ENCODE measurements around the gene KIF23. TPM values are rescaled to one million over a fixed set of nuclear protein-coding genes. Genes with fewer than 3 reads are reported as not detected.

KIF23 gene
- under 1 TPM in 2 of 4 donors, not detected in 2; 0.47 to 0.81 TPM for total RNA-seq

GRCh38 chr15:69413822-69414700 is at the start of gene KIF23:
TSS of gene KIF23 (plus strand) at chr15:69414349. CDS start at chr15:69414466, 117 bp downstream.
- no peak for TF ChIP-seq CTCF (IDR thresholded peaks at IDR 0.05 in 4 of 5, conservative IDR thresholded peaks at IDR 0.05 in 1 of 5)
- intact Hi-C loops (cut with DNase I; ENCODE audit: low total_unique reads), result loop anchor here (1.0 kb wide), 1 partner anchor 254 kb away; the partner anchor contains the start of gene GLCE
- Histone ChIP-seq H3K4me3 (peak within 1 kb of the TSS; percentile 69 to 91 (median 80)), H3K4me1 (peaks cover 9 to 10% of the 10 kb centered on the region in 2 donors), H3K27me3 (peaks cover 0 to 8% (median 2%) of the 10 kb centered on the region in 3 donors), H3K36me3 (no peaks in the 10 kb centered on the region), H3K9me3 (no peaks in the 10 kb centered on the region), H3K27ac (no peak within 1 kb of the TSS)
- in situ Hi-C loops (cut with MboI; ENCODE audit: low sequenced_read_pairs in 4 of 4), result no loop called here
- ATAC-seq (peak; percentile 95 to 97), DNase-seq (peak; percentile 74 to 83)

- no peaks in the 10 kb centered on the region for H3K9me3 ChIP-seq
- DNase-seq, result no peak
- H3K27me3 ChIP-seq, result no peaks in the 10 kb centered on the region
- H3K4me1 ChIP-seq, result no peaks in the 10 kb centered on the region
- TF ChIP-seq POLR2A (IDR thresholded peaks at IDR 0.05) (no peak), CTCF (IDR thresholded peaks at IDR 0.05 in 4 of 5, conservative IDR thresholded peaks at IDR 0.05 in 1 of 5) (no peak)
- in situ Hi-C loops (cut with MboI; ENCODE audit: low sequenced_read_pairs in 4 of 4), result no loop called here
- H3K36me3 ChIP-seq, result no peaks in the 10 kb centered on the region
- no peak overlapping the region for H3K27ac ChIP-seq
- no peak overlapping the region for H3K4me3 ChIP-seq
- no peak for ATAC-seq
- intact Hi-C loops (cut with DNase I; ENCODE audit: low total_unique reads), result no loop called here
These were observed 46.9 kb upstream of the KIF23 start for GRCh38 chr15:69367236-69367635.

GRCh38 chr15:69369631-69370030 is 44.5 kb upstream of the KIF23 start:
- TF ChIP-seq CTCF (IDR thresholded peaks at IDR 0.05 in 4 of 5, conservative IDR thresholded peaks at IDR 0.05 in 1 of 5) (no peak), POLR2A (IDR thresholded peaks at IDR 0.05) (no peak)
- H3K27ac ChIP-seq, result no peak overlapping the region
- no peaks in the 10 kb centered on the region for H3K36me3 ChIP-seq
- H3K4me3 ChIP-seq, result no peak overlapping the region
- H3K9me3 ChIP-seq, result no peaks in the 10 kb centered on the region
- no peaks in the 10 kb centered on the region for H3K4me1 ChIP-seq
- DNase-seq, result no peak
- H3K27me3 ChIP-seq, result no peaks in the 10 kb centered on the region
- in situ Hi-C loops (cut with MboI; ENCODE audit: low sequenced_read_pairs in 4 of 4) (no loop called here), intact Hi-C loops (cut with DNase I; ENCODE audit: low total_unique reads) (no loop called here)
- no peak for ATAC-seq

DNA sequence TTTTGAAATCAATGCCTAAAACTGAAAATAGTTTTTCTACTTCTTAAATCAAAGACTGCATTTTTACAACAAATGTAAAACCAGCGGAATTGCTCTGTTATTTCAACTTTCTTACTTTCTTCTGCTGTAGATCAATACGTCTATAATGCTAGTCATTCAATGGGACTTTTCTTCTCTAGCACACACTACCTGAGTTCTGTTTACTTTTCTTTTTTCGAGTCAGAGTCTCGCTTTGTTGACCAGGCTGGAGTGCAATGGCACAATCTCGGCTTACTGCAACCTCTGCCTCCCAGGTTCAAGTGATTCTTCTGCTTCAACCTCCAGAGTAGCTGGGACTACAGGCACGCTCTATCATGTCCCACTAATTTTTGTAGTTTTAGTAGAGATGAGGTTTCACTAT is 40.7 kb upstream of the KIF23 start:
- Histone ChIP-seq H3K27ac (no peak overlapping the region), H3K4me1 (no peaks in the 10 kb centered on the region), H3K9me3 (no peaks in the 10 kb centered on the region), H3K36me3 (no peaks in the 10 kb centered on the region), H3K27me3 (no peaks in the 10 kb centered on the region), H3K4me3 (no peak overlapping the region)
- in situ Hi-C loops (cut with MboI; ENCODE audit: low sequenced_read_pairs in 4 of 4), result no loop called here
- intact Hi-C loops (cut with DNase I; ENCODE audit: low total_unique reads), result no loop called here
- TF ChIP-seq POLR2A (IDR thresholded peaks at IDR 0.05) (no peak), CTCF (IDR thresholded peaks at IDR 0.05 in 4 of 5, conservative IDR thresholded peaks at IDR 0.05 in 1 of 5) (no peak)
- ATAC-seq (no peak), DNase-seq (no peak)

Measured in gastrocnemius medialis (tissue), 4 donors.